CD4-positive, alpha-beta T cell treated with Interleukin-15 for 4 hours (primary cell): ENCODE results near the gene FBXW5.
A peak's percentile ranks its signal among the peaks of the same experiment; 100 is the strongest.

Source experiments
- DNase-seq: peaks from one replicate; pipeline ENCODE4 v3.0.0-alpha.2; 2020; ENCODE audit warnings: low spot score

The FBXW5 gene

GRCh38 chr9:136947955-136948510 is 3.5 kb upstream of the FBXW5 start:
- DNase-seq: no peak

GRCh38 chr9:136947028-136947891 is 2.7 kb upstream of the FBXW5 start:
- DNase-seq: no peak

- DNase-seq: no peak
Observed at GRCh38 chr9:136946228-136947027, 1.9 kb upstream of the FBXW5 start.

GRCh38 chr9:136945333-136946227 is 1.0 kb upstream of the FBXW5 start:
- no peak for DNase-seq

GRCh38 chr9:136944212-136944518 is 373 bp downstream of the FBXW5 start:
- no peak for DNase-seq

- peak; percentile 22 for DNase-seq
Observed at GRCh38 chr9:136943291-136944211, 987 bp downstream of the FBXW5 start.

GRCh38 chr9:136942881-136943230 is 1.7 kb downstream of the FBXW5 start:
- DNase-seq: no peak

- no peak for DNase-seq
Observed at GRCh38 chr9:136942112-136942880, 2.2 kb downstream of the FBXW5 start.

- no peak for DNase-seq
Observed at GRCh38 chr9:136941231-136942111, 3.1 kb downstream of the FBXW5 start.

- no peak for DNase-seq
Observed at GRCh38 chr9:136940526-136941230, 3.9 kb downstream of the FBXW5 start.

- no peak for DNase-seq
Observed at GRCh38 chr9:136939996-136940525, 4.5 kb downstream of the FBXW5 start.

GRCh38 chr9:136939431-136939995 is 5.0 kb downstream of the FBXW5 start:
- DNase-seq: no peak

GRCh38 chr9:136937186-136938001 is 7.1 kb downstream of the FBXW5 start:
- DNase-seq: no peak

GRCh38 chr9:136936645-136937170 is 7.8 kb downstream of the FBXW5 start:
- no peak for DNase-seq

GRCh38 chr9:136935651-136936050 is 8.9 kb downstream of the FBXW5 start:
- DNase-seq: no peak

- DNase-seq: no peak
Observed at GRCh38 chr9:136934277-136934676, 10.3 kb downstream of the FBXW5 start.

- DNase-seq: no peak
Observed at GRCh38 chr9:136931611-136932130, 12.9 kb downstream of the FBXW5 start.
